Transverse colon (tissue), 4 donors: ENCODE data around the gene POLR2I. TPM values are rescaled to one million over a fixed set of nuclear protein-coding genes. Genes with fewer than 3 reads are reported as not detected.

ENCODE experiments used
- DNase-seq: peaks from one replicate; pipeline ENCODE4 v3.0.0-alpha.2; 2019
- H3K27ac ChIP-seq, 4 donors: fragments of 200-600 bp; sonication (generic); 2 replicates each; pipeline ENCODE4 v1.5.1; 2016 to 2018; ENCODE audit warnings: inconsistent platforms in 4 of 4
- H3K27me3 ChIP-seq: fragments of 200-600 bp; sonication (generic); 2 replicates; pipeline ENCODE4 v1.5.1; 2017; ENCODE audit warnings: inconsistent platforms
- H3K36me3 ChIP-seq, 4 donors: fragments of 200-600 bp; sonication (generic); 2 replicates each; pipeline ENCODE4 v1.5.1; 2017 to 2019; ENCODE audit warnings: inconsistent platforms in 4 of 4
- H3K4me1 ChIP-seq, 4 donors: fragments of 200-600 bp; sonication (generic); 2 replicates each; pipeline ENCODE4 v1.5.1; 2017 to 2020; ENCODE audit warnings: inconsistent platforms in 4 of 4
- H3K4me3 ChIP-seq, 4 donors: fragments of 200-600 bp; sonication (generic); 1 replicate in 1 of 4; 2 replicates in 3 of 4; pipeline versions ENCODE4 v1.5.1 to v1.6.1; 2017 to 2019; ENCODE audit warnings: inconsistent platforms in 4 of 4
- H3K9me3 ChIP-seq, 2 donors: fragments of 200-600 bp; sonication (generic); 2 replicates each; pipeline ENCODE4 v1.5.1; 2017 to 2019; ENCODE audit warnings: inconsistent platforms in 2 of 2
- EP300 ChIP-seq: sonication (generic); formaldehyde crosslinking; IDR thresholded peaks from one replicate; pipeline ENCODE4 v1.6.1; 2017; ENCODE audit warnings: antibody characterized with exemption, low read depth
- POLR2A ChIP-seq: fragments of 450-650 bp; IDR thresholded peaks from one replicate; pipeline ENCODE4 v1.6.1; 2016; ENCODE audit warnings: antibody characterized with exemption, mild to moderate bottlenecking, moderate library complexity
- POLR2AphosphoS5 ChIP-seq, 3 donors: sonication (generic); formaldehyde crosslinking; IDR thresholded peaks; one replicate each; pipeline ENCODE4 v1.6.1; 2016; ENCODE audit warnings: antibody characterized with exemption in 3 of 3
- WGBS, 2 donors: methylation state at CpG; one replicate each; pipeline ENCODE4 v1.1.5; 2018; ENCODE audit warnings: low coverage in 1 of 2; 5-methylcytosine and 5-hydroxymethylcytosine counted together
- in situ Hi-C, 4 donors: fragments of 200-750 bp; cut with MboI; loops; one replicate each; pipeline versions ENCODE4 v1.15.0 to v1.15.1; 2017; ENCODE audit warnings: low sequenced_read_pairs in 3 of 4, low pct_ligation_motif_present in 1 of 4, low pct_unique_long_range_greater_than_20kb in 1 of 4
- intact Hi-C: fragments of 100-400 bp; cut with DNase I; formaldehyde crosslinking; loops from one replicate; pipeline ENCODE4 v1.15.1; 2023; ENCODE audit warnings: low total_unique reads
- total RNA-seq, 4 donors: library from RNA; depleted of rRNA; stranded (reverse); fragments of >200 nt; gene quantifications; one replicate each; pipeline ENCODE4 v1.1.0, GENCODE V29; 2016
- TF ChIP-seq, protein P1 (sequence below), 5 experiments: fragments of 200-600 bp in 3 of 5; fragments of 450-650 bp in 2 of 5; sonication (generic) in 3 of 5; IDR thresholded peaks; 1 replicate in 2 of 5; 2 replicates in 3 of 5; pipeline ENCODE4 v1.5.1; 2016 to 2017; ENCODE audit warnings: antibody characterized with exemption in 5 of 5, inconsistent platforms in 3 of 5, mild to moderate bottlenecking in 2 of 5, moderate library complexity in 1 of 5

Gene POLR2I
- total RNA-seq, 4 donors from 2014 or later, result 15.1 to 44.9 (median 44.0) TPM; not detected in 1

GRCh38 chr19:36067681-36068080 lies 47.0 kb downstream of the POLR2I start:
- Histone ChIP-seq H3K4me3 (no peak overlapping the region), H3K9me3 (no peaks in the 10 kb centered on the region), H3K27me3 (no peaks in the 10 kb centered on the region), H3K27ac (no peak overlapping the region), H3K36me3 (no peaks in the 10 kb centered on the region), H3K4me1 (peaks cover 0 to 9% (median 0%) of the 10 kb centered on the region in 4 donors)
- TF ChIP-seq POLR2A, result no peak
- no peak for TF ChIP-seq EP300
- TF ChIP-seq, protein P1, sequence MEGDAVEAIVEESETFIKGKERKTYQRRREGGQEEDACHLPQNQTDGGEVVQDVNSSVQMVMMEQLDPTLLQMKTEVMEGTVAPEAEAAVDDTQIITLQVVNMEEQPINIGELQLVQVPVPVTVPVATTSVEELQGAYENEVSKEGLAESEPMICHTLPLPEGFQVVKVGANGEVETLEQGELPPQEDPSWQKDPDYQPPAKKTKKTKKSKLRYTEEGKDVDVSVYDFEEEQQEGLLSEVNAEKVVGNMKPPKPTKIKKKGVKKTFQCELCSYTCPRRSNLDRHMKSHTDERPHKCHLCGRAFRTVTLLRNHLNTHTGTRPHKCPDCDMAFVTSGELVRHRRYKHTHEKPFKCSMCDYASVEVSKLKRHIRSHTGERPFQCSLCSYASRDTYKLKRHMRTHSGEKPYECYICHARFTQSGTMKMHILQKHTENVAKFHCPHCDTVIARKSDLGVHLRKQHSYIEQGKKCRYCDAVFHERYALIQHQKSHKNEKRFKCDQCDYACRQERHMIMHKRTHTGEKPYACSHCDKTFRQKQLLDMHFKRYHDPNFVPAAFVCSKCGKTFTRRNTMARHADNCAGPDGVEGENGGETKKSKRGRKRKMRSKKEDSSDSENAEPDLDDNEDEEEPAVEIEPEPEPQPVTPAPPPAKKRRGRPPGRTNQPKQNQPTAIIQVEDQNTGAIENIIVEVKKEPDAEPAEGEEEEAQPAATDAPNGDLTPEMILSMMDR (IDR thresholded peaks at IDR 0.05), result no peak
- no peak for TF ChIP-seq POLR2AphosphoS5 (IDR thresholded peaks at IDR 0.05)
- intact Hi-C loops (no loop called here), in situ Hi-C loops (no loop called here)
- no peak for DNase-seq
- 96% methylated on average over 11 of the region's 11 CpGs; no CpG with 5 or more reads in 1 of the 2 donors for WGBS, 2 donors

- intact Hi-C loops, result no loop called here
- DNase-seq, result no peak
- WGBS, 2 donors, result 97 to 100% methylated on average over 3 to 8 of the region's 8 CpGs
- in situ Hi-C loops, result no loop called here
- H3K9me3 ChIP-seq, result no peaks in the 10 kb centered on the region
- no peaks in the 10 kb centered on the region for H3K36me3 ChIP-seq
- H3K27me3 ChIP-seq, result no peaks in the 10 kb centered on the region
- H3K4me1 ChIP-seq, result no peaks in the 10 kb centered on the region
- TF ChIP-seq POLR2A, result no peak
- TF ChIP-seq, protein P1 (IDR thresholded peaks at IDR 0.05), result no peak
- TF ChIP-seq EP300, result no peak
- no peak for TF ChIP-seq POLR2AphosphoS5 (IDR thresholded peaks at IDR 0.05)
- no peak overlapping the region for H3K4me3 ChIP-seq
- no peak overlapping the region for H3K27ac ChIP-seq
Measured at GRCh38 chr19:36064826-36065225, 49.8 kb downstream of the POLR2I start.

Other genes with a start within 250 kb of the POLR2I start
- gene APLP1, start 246.3 kb downstream of the POLR2I start, total RNA-seq, result 10 to 100 TPM in 1 of 4 donors, 1 to 10 TPM in 2, under 1 TPM in 1; 1.00 to 10.5 (median 4.5) TPM
- gene NFKBID, start 214.3 kb downstream of the POLR2I start, total RNA-seq, result 10 to 100 TPM in 3 of 4 donors, 1 to 10 TPM in 1; 7.5 to 29.5 (median 13.1) TPM
- gene HCST, start 212.3 kb downstream of the POLR2I start, total RNA-seq, result 1 to 10 TPM in 1 of 4 donors, not detected in 3; 9.4 TPM
- gene TYROBP, start 206.6 kb downstream of the POLR2I start, total RNA-seq, result 10 to 100 TPM; 25.6 to 81.5 (median 52.2) TPM
- 10 to 100 TPM; 12.1 to 48.6 (median 16.6) TPM for gene LRFN3, start 178.5 kb downstream of the POLR2I start, total RNA-seq
- 10 to 100 TPM; 30.3 to 83.8 (median 55.4) TPM for gene SDHAF1, start 119.7 kb downstream of the POLR2I start, total RNA-seq
- gene SYNE4, start 106.1 kb downstream of the POLR2I start, total RNA-seq, result 1 to 10 TPM in 3 of 4 donors, not detected in 1; 1.2 to 9.0 (median 2.9) TPM
- gene ALKBH6, start 100.7 kb downstream of the POLR2I start, total RNA-seq, result 100 to 1,000 TPM in 2 of 4 donors, 10 to 100 TPM in 2; 27.6 to 151 (median 83.2) TPM
- gene CLIP3, start 82.0 kb downstream of the POLR2I start, total RNA-seq, result 10 to 100 TPM in 3 of 4 donors, 1 to 10 TPM in 1; 7.0 to 37.6 (median 23.5) TPM
- 10 to 100 TPM in 2 of 4 donors, 1 to 10 TPM in 1, not detected in 1; 9.5 to 64.1 (median 11.2) TPM for gene THAP8, start 60.6 kb downstream of the POLR2I start, total RNA-seq
- 10 to 100 TPM in 1 of 4 donors, 1 to 10 TPM in 1, under 1 TPM in 2; 0.37 to 20.7 (median 0.97) TPM for gene WDR62, start 60.0 kb downstream of the POLR2I start, total RNA-seq
- not detected for gene OVOL3, start 3.7 kb downstream of the POLR2I start, total RNA-seq
- 100 to 1,000 TPM in 2 of 4 donors, 10 to 100 TPM in 2; 82.4 to 175 (median 134) TPM for gene TBCB, start 593 bp upstream of the POLR2I start, total RNA-seq
- gene CAPNS1, start 25.2 kb upstream of the POLR2I start, total RNA-seq, result 100 to 1,000 TPM; 222 to 304 (median 248) TPM
- gene COX7A1, start 37.6 kb upstream of the POLR2I start, total RNA-seq, result 10 to 100 TPM in 2 of 4 donors, 1 to 10 TPM in 1, not detected in 1; 7.8 to 26.3 (median 11.7) TPM
- gene ZNF565, start 99.8 kb upstream of the POLR2I start, total RNA-seq, result 1 to 10 TPM in 2 of 4 donors, under 1 TPM in 1, not detected in 1; 1.00 to 4.1 (median 4.0) TPM
- gene ZNF146, start 100.2 kb upstream of the POLR2I start, total RNA-seq, result 100 to 1,000 TPM in 1 of 4 donors, 10 to 100 TPM in 3; 10.8 to 105 (median 52.2) TPM